Endothelial cell of umbilical vein (primary cell): ENCODE data around the gene STXBP2. TPM values are rescaled to one million over a fixed set of nuclear protein-coding genes. Genes with fewer than 3 reads are reported as not detected.

ENCODE experiments used
- BruUV-seq: library from RNA; stranded (reverse); fragments of 400-500 nt; replicated peaks from 2 replicates; lab custom pipeline; 2021; lab: Mats Ljungman, UMichigan
- CTCF ChIA-PET: fragments of 300-600, 350-600 bp; sonication (Branson Sonifier 250); formaldehyde crosslinking; loops from one replicate; lab custom pipeline; 2021; ENCODE audit warnings: antibody characterized with exemption, inconsistent platforms; lab: Charles Lee
- POLR2A ChIA-PET: fragments of 300-600, 350-600 bp; sonication (Branson Sonifier 250); formaldehyde crosslinking; loops from one replicate; lab custom pipeline; 2021; ENCODE audit warnings: antibody characterized with exemption, inconsistent platforms; lab: Charles Lee
- DNase-seq: peaks from one replicate; pipeline ENCODE4 v3.0.0-alpha.2; 2011; ENCODE audit warnings: low read depth, low spot score
- FAIRE-seq: peaks from 2 replicates; lab custom pipeline; 2011; peaks lifted over from hg19 to GRCh38; lab: Jason Lieb, UNC
- H2AFZ ChIP-seq: 2 replicates; pipeline ENCODE4 v1.6.0; 2012; ENCODE audit warnings: low read depth, low read length, control low read depth, inconsistent platforms
- H3K27ac ChIP-seq: 2 replicates; pipeline ENCODE4 v1.5.1; 2011; ENCODE audit warnings: low read depth, mild to moderate bottlenecking, control low read depth, low read length, moderate library complexity; ENCODE audit not compliant: insufficient read depth
- H3K27me3 ChIP-seq, 2 experiments: 2 replicates each; pipeline versions ENCODE4 v1.6.0 to v1.6.1; 2011; ENCODE audit warnings: low read length in 2 of 2, mixed read lengths in 1 of 2; ENCODE audit not compliant: control insufficient read depth in 2 of 2, insufficient read depth in 2 of 2
- H3K36me3 ChIP-seq, 2 experiments: 2 replicates in 1 of 2; 3 replicates in 1 of 2; pipeline ENCODE4 v1.5.1; 2011; ENCODE audit warnings: low read length in 2 of 2, mild to moderate bottlenecking in 1 of 2, moderate library complexity in 1 of 2; ENCODE audit not compliant: control insufficient read depth in 2 of 2, insufficient read depth in 2 of 2; ENCODE audit errors: extremely low read depth in 1 of 2
- H3K4me1 ChIP-seq: 3 replicates; pipeline ENCODE4 v1.5.1; 2011; ENCODE audit warnings: mild to moderate bottlenecking, low read length; ENCODE audit not compliant: control insufficient read depth, insufficient read depth; ENCODE audit errors: extremely low read depth
- H3K4me2 ChIP-seq: 2 replicates; pipeline ENCODE4 v1.6.1; 2011; ENCODE audit warnings: low read length, control low read depth, mixed read lengths; ENCODE audit not compliant: insufficient read depth
- H3K4me3 ChIP-seq, 3 experiments: fragments of 200-600 bp in 1 of 3; sonication (generic), shearing (Covaris generic) in 1 of 3; replicated peaks in 1 of 3; 2 replicates each; pipeline ENCODE4 v1.5.1; 2011 to 2016; ENCODE audit warnings: control low read depth in 3 of 3, low read length in 3 of 3, mild to moderate bottlenecking in 2 of 3, inconsistent platforms in 1 of 3, low read depth in 1 of 3, moderate library complexity in 1 of 3; ENCODE audit not compliant: insufficient read depth in 1 of 3
- H3K79me2 ChIP-seq: 2 replicates; pipeline ENCODE4 v1.6.0; 2012; ENCODE audit warnings: low read length, inconsistent platforms; ENCODE audit not compliant: control insufficient read depth, insufficient read depth
- H3K9ac ChIP-seq: replicated peaks from 2 replicates; pipeline ENCODE3; 2011; ENCODE audit warnings: low read length, control low read depth; ENCODE audit not compliant: insufficient read depth; ENCODE audit errors: extremely low read depth
- H3K9me1 ChIP-seq: replicated peaks from 3 replicates; pipeline ENCODE4 v1.6.0; 2011; ENCODE audit warnings: mild to moderate bottlenecking, low read length; ENCODE audit not compliant: control insufficient read depth, insufficient read depth; ENCODE audit errors: extremely low read depth
- H3K9me3 ChIP-seq: replicated peaks from 2 replicates; pipeline ENCODE4 v1.5.1; 2012; ENCODE audit warnings: low read length, inconsistent platforms; ENCODE audit not compliant: control insufficient read depth, insufficient read depth
- H4K20me1 ChIP-seq: replicated peaks from 2 replicates; pipeline ENCODE3; 2011; ENCODE audit warnings: mild to moderate bottlenecking, low read length; ENCODE audit not compliant: control insufficient read depth, insufficient read depth; ENCODE audit errors: extremely low read depth
- EZH2 ChIP-seq: IDR thresholded peaks from 2 replicates; pipeline ENCODE4 v1.6.1; 2012; ENCODE audit warnings: borderline replicate concordance, low read depth, mild to moderate bottlenecking, moderate library complexity, low read length, inconsistent platforms; ENCODE audit not compliant: severe bottlenecking
- FOS ChIP-seq: IDR thresholded peaks from 2 replicates; pipeline ENCODE4 v1.6.1; 2011; ENCODE audit warnings: mild to moderate bottlenecking, low read length, moderate library complexity, borderline replicate concordance; ENCODE audit not compliant: insufficient read depth
- GATA2 ChIP-seq: IDR thresholded peaks from 2 replicates; pipeline ENCODE4 v1.7.0; 2011; ENCODE audit warnings: low read depth, mild to moderate bottlenecking, moderate library complexity, mixed read lengths, low read length; ENCODE audit not compliant: insufficient read length, insufficient read depth
- JUN ChIP-seq: IDR thresholded peaks from 2 replicates; pipeline ENCODE4 v1.6.1; 2011; ENCODE audit warnings: borderline replicate concordance, low read depth; ENCODE audit not compliant: insufficient read length, insufficient read depth
- MAX ChIP-seq: IDR thresholded peaks from 2 replicates; pipeline ENCODE4 v1.6.1; 2011; ENCODE audit not compliant: insufficient read depth, insufficient read length
- MYC ChIP-seq: IDR thresholded peaks from one replicate; pipeline ENCODE4 v1.6.1; 2011; ENCODE audit warnings: mild to moderate bottlenecking, low read depth, low read length
- POLR2A ChIP-seq: IDR thresholded peaks from 2 replicates; pipeline ENCODE4 v1.6.1; 2012; ENCODE audit warnings: low read depth, mild to moderate bottlenecking, control low read depth, low read length
- POLR2AphosphoS5 ChIP-seq: IDR thresholded peaks from 2 replicates; pipeline ENCODE4 v1.6.1; 2012; ENCODE audit warnings: low read depth, mild to moderate bottlenecking, control low read depth, low read length, moderate library complexity; ENCODE audit not compliant: insufficient read depth
- dilution Hi-C: fragments of 300-500 bp; cut with MboI; formaldehyde crosslinking; loops from one replicate; pipeline ENCODE4 v1.15.0; 2019; ENCODE audit warnings: low sequenced_read_pairs; ENCODE audit not compliant: extremely low pct_ligation_motif_present
- intact Hi-C: fragments of 100-400 bp; cut with micrococcal nuclease; formaldehyde crosslinking; loops from one replicate; pipeline ENCODE4 v1.10.0; 2022
- polyA plus RNA-seq, 4 experiments: library from polyadenylated mRNA; depleted of rRNA in 3 of 4; stranded (reverse) in 3 of 4; unstranded in 1 of 4; fragments of >200 nt; gene quantifications; 2 replicates each; pipeline versions ENCODE4 v1.2.1 to v1.2.3, GENCODE V29; 2011 to 2012; ENCODE audit warnings: missing spikeins in 1 of 4
- total RNA-seq: library from RNA; stranded (reverse); gene quantifications from 2 replicates; pipeline ENCODE4 v1.2.3, GENCODE V29; 2021
- TF ChIP-seq, protein P1 (sequence below), 2 donors: IDR thresholded peaks; 1 replicate in 1 of 2; 2 replicates in 1 of 2; pipeline ENCODE4 v1.5.1; 2011; ENCODE audit warnings: low read length in 2 of 2, mild to moderate bottlenecking in 2 of 2, moderate library complexity in 2 of 2, control low read depth in 1 of 2, inconsistent platforms in 1 of 2, low read depth in 1 of 2; ENCODE audit not compliant: insufficient read depth in 1 of 2; ENCODE audit errors: extremely low read depth in 1 of 2

Gene STXBP2
- total and polyA plus RNA-seq, 2 donors (not counting 3 experiments of a cell fraction or from before 2014, with no cell fraction given), result 70.0 to 105 TPM

GRCh38 chr19:7691497-7691896, 54.6 kb downstream of the STXBP2 start:
- no peaks in the 10 kb centered on the region for H3K4me1 ChIP-seq
- H2AFZ ChIP-seq, result no peak overlapping the region
- BruUV-seq, result no TSS peak
- dilution Hi-C loops, result no loop called here
- H3K79me2 ChIP-seq, result no peaks in the 10 kb centered on the region
- H4K20me1 ChIP-seq, result no peaks in the 10 kb centered on the region
- TF ChIP-seq MAX (no peak), JUN (no peak), EZH2 (no peak), POLR2AphosphoS5 (no peak), MYC (no peak), FOS (no peak), POLR2A (no peak), GATA2 (no peak)
- TF ChIP-seq, protein P1, sequence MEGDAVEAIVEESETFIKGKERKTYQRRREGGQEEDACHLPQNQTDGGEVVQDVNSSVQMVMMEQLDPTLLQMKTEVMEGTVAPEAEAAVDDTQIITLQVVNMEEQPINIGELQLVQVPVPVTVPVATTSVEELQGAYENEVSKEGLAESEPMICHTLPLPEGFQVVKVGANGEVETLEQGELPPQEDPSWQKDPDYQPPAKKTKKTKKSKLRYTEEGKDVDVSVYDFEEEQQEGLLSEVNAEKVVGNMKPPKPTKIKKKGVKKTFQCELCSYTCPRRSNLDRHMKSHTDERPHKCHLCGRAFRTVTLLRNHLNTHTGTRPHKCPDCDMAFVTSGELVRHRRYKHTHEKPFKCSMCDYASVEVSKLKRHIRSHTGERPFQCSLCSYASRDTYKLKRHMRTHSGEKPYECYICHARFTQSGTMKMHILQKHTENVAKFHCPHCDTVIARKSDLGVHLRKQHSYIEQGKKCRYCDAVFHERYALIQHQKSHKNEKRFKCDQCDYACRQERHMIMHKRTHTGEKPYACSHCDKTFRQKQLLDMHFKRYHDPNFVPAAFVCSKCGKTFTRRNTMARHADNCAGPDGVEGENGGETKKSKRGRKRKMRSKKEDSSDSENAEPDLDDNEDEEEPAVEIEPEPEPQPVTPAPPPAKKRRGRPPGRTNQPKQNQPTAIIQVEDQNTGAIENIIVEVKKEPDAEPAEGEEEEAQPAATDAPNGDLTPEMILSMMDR (IDR thresholded peaks at IDR 0.05; ENCODE audit: extremely low read depth in 1 of 2, insufficient read depth in 1 of 2, low read depth in 1 of 2, low read length in 2 of 2), result no peak
- no peak for DNase-seq
- CTCF ChIA-PET, result no interaction called here
- H3K4me2 ChIP-seq, result no peak overlapping the region
- H3K27ac ChIP-seq, result no peak overlapping the region
- H3K9me1 ChIP-seq, result no peaks in the 10 kb centered on the region
- POLR2A ChIA-PET, result no interaction called here
- intact Hi-C loops, result no loop called here
- no peaks in the 10 kb centered on the region for H3K36me3 ChIP-seq
- no peak overlapping the region for H3K4me3 ChIP-seq
- H3K9ac ChIP-seq, result no peak overlapping the region
- no peaks in the 10 kb centered on the region for H3K9me3 ChIP-seq
- no peaks in the 10 kb centered on the region for H3K27me3 ChIP-seq
- FAIRE-seq, result no peak
